Measurements from ENCODE around the gene LAPTM5.

- TF ChIP-seq CTCF (IDR thresholded peaks at IDR 0.05) (no peak), POLR2A (IDR thresholded peaks at IDR 0.05) (no peak), POLR2AphosphoS5 (IDR thresholded peaks at IDR 0.05; ENCODE audit: insufficient read depth in 1 of 2, low read depth in 1 of 2) (no peak)
Measured at GRCh38 chr1:30787266-30787665, 29.7 kb upstream of the LAPTM5 start.

All from vagina (tissue), 2 donors.